Stimulated activated memory B cell treated with anti-CD40 and anti-IgM and Interleukin-4, amounts not matched to agents 10 μg/mL and 1 μg/mL and 100 μg/mL, for 72 hours (primary cell): ENCODE results near the gene TULP4.
"Not testable (repeated sequence)": the region's sequence is repeated elsewhere in the genome, so short reads cannot be mapped to it uniquely, and the experiment has no call there.

ENCODE experiments used
- ATAC-seq: fragments of 150-1000 bp; cut with Tn5 transposase; 2 replicates; pipeline ENCODE4 v1.10.0; 2021
- H3K27ac Mint-ChIP-seq: one replicate; pipeline ENCODE4 v1.8.0; 2022; ENCODE audit warnings: mild to moderate bottlenecking, mixed read lengths
- H3K27me3 Mint-ChIP-seq: one replicate; pipeline ENCODE4 v1.8.0; 2022; ENCODE audit warnings: mixed read lengths
- H3K36me3 Mint-ChIP-seq: one replicate; pipeline ENCODE4 v1.8.0; 2022; ENCODE audit warnings: mixed read lengths
- H3K4me1 Mint-ChIP-seq: one replicate; pipeline ENCODE4 v1.8.0; 2022; ENCODE audit warnings: mixed read lengths
- H3K4me3 Mint-ChIP-seq: one replicate; pipeline ENCODE4 v1.8.0; 2022; ENCODE audit warnings: mild to moderate bottlenecking, moderate library complexity, mixed read lengths
- H3K9me3 Mint-ChIP-seq: one replicate; pipeline ENCODE4 v1.8.0; 2022; ENCODE audit warnings: mixed read lengths

TULP4 gene

GRCh38 chr6:158332237-158332636 lies 20.0 kb downstream of the TULP4 start:
- peaks cover 50% of the 10 kb centered on the region for H3K4me1 Mint-ChIP-seq
- H3K9me3 Mint-ChIP-seq: peaks cover 4% of the 10 kb centered on the region
- H3K27ac Mint-ChIP-seq: no peak overlapping the region
- H3K27me3 Mint-ChIP-seq: no peaks in the 10 kb centered on the region
- H3K36me3 Mint-ChIP-seq: peaks cover 14% of the 10 kb centered on the region
- H3K4me3 Mint-ChIP-seq: no peak overlapping the region
- ATAC-seq: no peak

DNA sequence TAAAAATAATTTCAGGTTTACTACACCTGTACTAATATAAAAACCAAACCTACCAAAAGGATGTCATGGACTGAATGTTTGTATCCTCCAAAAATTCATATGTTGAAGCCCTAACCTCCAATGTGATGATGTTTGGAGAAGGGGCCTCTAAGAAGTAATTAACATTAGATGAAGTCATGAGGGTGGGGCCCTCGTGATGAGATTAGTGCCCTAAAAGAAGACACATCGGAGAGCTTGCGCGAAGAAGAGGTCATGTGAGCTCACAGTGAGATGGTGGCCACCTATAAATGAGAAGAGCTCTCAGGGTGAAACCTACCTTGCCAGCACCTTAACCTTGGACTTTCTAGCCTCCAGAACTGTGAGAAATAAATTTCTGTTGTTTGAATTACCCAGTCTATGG lies 20.8 kb downstream of the TULP4 start:
- H3K4me3 Mint-ChIP-seq: no peak overlapping the region
- peaks cover 42% of the 10 kb centered on the region for H3K4me1 Mint-ChIP-seq
- peaks cover 15% of the 10 kb centered on the region for H3K36me3 Mint-ChIP-seq
- peaks cover 4% of the 10 kb centered on the region for H3K9me3 Mint-ChIP-seq
- no peaks in the 10 kb centered on the region for H3K27me3 Mint-ChIP-seq
- ATAC-seq: no peak
- H3K27ac Mint-ChIP-seq: no peak overlapping the region

- Mint-ChIP-seq H3K9me3 (peaks cover 4% of the 10 kb centered on the region), H3K27ac (no peak overlapping the region), H3K4me3 (no peak overlapping the region), H3K4me1 (peaks cover 27% of the 10 kb centered on the region), H3K36me3 (peaks cover 29% of the 10 kb centered on the region), H3K27me3 (no peaks in the 10 kb centered on the region)
- no peak for ATAC-seq
Measured at GRCh38 chr6:158334534-158334933, 22.3 kb downstream of the TULP4 start.

- peaks cover 22% of the 10 kb centered on the region for H3K4me1 Mint-ChIP-seq
- no peak overlapping the region for H3K4me3 Mint-ChIP-seq
- no peak for ATAC-seq
- H3K27ac Mint-ChIP-seq: no peak overlapping the region
- peaks cover 1% of the 10 kb centered on the region for H3K9me3 Mint-ChIP-seq
- no peaks in the 10 kb centered on the region for H3K27me3 Mint-ChIP-seq
- H3K36me3 Mint-ChIP-seq: peaks cover 31% of the 10 kb centered on the region
Measured at GRCh38 chr6:158337332-158337731, 25.1 kb downstream of the TULP4 start.

DNA sequence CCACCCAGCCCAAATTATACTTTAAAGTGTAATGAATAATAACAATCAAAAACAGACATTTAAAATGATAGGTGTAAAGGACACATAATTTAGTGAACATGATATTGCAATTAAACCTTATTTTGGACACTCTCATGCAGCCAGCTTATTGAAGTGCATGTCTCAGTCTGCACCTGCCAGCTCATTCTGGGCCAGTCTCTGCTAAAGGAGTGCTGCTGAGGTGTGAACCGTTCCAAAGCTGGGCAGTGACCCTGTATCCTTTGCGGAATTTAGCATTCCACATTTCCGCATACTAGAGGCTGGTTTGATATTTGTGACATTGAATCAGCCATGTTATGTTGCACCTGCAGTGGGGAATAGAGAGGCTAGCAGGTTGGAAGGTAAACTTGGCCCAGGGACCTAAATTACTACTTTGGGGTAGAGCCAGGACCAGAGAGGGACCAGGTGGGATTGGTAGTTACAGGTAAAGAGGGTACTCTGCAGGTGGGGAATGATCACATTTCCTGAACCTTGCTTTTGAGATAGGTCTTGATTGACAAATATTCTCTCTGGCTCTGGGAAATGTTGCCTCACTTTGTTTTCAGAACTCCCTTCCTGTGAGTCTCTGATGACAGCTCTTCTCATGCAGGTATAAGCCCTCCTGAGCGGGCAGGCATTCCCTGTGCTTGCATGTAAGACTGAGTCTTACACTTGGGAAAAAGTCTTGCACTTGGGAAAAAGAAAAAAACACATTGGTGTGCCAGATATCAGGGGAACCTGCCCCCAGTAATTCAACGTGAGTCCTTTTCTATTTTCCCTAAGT lies 26.2 kb downstream of the TULP4 start:
- H3K4me1 Mint-ChIP-seq: peaks cover 29% of the 10 kb centered on the region
- H3K9me3 Mint-ChIP-seq: no peaks in the 10 kb centered on the region
- H3K4me3 Mint-ChIP-seq: no peak overlapping the region
- no peaks in the 10 kb centered on the region for H3K27me3 Mint-ChIP-seq
- peaks cover 29% of the 10 kb centered on the region for H3K36me3 Mint-ChIP-seq
- H3K27ac Mint-ChIP-seq: no peak overlapping the region
- ATAC-seq: no peak

GRCh38 chr6:158339197-158339596 lies 26.9 kb downstream of the TULP4 start:
- H3K9me3 Mint-ChIP-seq, H3K27me3 Mint-ChIP-seq, H3K27ac Mint-ChIP-seq, H3K4me3 Mint-ChIP-seq, ATAC-seq: not testable (repeated sequence)
- H3K4me1 Mint-ChIP-seq: peaks cover 33% of the 10 kb centered on the region
- H3K36me3 Mint-ChIP-seq: peaks cover 34% of the 10 kb centered on the region

- Mint-ChIP-seq H3K36me3 (peaks cover 44% of the 10 kb centered on the region), H3K9me3 (peaks cover 5% of the 10 kb centered on the region), H3K4me1 (peaks cover 41% of the 10 kb centered on the region), H3K27me3 (no peaks in the 10 kb centered on the region), H3K27ac (no peak overlapping the region), H3K4me3 (no peak overlapping the region)
- no peak for ATAC-seq
Measured at GRCh38 chr6:158340252-158340651, 28.0 kb downstream of the TULP4 start.

DNA sequence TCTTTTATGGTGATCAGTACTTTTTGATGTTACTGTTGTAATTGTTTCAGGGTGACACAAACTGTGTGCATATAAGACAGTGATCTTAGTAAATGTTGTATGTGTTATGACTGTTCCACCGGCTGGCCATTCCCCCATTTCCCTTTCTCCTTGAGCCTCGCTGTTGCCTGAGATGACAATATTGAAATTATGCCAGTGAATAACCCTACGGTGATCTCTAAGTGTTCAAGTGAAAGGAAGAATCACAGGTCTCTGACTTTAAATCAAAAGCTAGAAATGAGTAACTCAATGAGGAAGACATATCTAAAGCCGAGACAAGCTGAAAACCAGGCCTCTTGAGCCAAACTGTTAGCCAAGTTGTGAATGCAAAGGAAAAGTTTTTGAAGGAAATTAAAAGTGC lies 32.3 kb downstream of the TULP4 start:
- H3K36me3 Mint-ChIP-seq: peaks cover 48% of the 10 kb centered on the region
- H3K27me3 Mint-ChIP-seq: no peaks in the 10 kb centered on the region
- no peak for ATAC-seq
- H3K4me3 Mint-ChIP-seq: no peak overlapping the region
- peaks cover 24% of the 10 kb centered on the region for H3K4me1 Mint-ChIP-seq
- peaks cover 8% of the 10 kb centered on the region for H3K9me3 Mint-ChIP-seq
- peak overlapping the region; percentile 23 for H3K27ac Mint-ChIP-seq

DNA sequence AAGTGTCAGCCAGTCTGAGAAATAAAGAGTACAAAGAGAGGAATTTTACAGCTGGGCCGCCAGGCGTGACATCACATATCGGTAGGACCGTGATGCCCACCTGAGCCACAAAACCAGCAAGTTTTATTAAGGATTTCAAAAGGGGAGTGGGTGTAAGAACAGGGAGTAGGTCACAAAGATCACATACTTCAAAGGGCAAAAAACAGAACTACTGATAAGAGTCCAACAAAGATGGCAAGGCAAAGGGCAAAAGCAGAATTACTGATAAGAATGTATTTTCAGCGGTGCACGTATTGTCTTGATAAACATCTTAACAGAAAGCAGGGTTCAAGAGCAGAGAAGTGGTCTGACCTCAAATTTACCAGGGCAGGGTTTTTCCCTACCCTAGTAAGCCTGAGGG lies 33.2 kb downstream of the TULP4 start:
- not testable (repeated sequence) for H3K27ac Mint-ChIP-seq, ATAC-seq, H3K4me3 Mint-ChIP-seq, H3K9me3 Mint-ChIP-seq, H3K27me3 Mint-ChIP-seq
- peaks cover 39% of the 10 kb centered on the region for H3K36me3 Mint-ChIP-seq
- peaks cover 24% of the 10 kb centered on the region for H3K4me1 Mint-ChIP-seq

- no peaks in the 10 kb centered on the region for H3K27me3 Mint-ChIP-seq
- no peak overlapping the region for H3K27ac Mint-ChIP-seq
- no peak overlapping the region for H3K4me3 Mint-ChIP-seq
- H3K36me3 Mint-ChIP-seq: peaks cover 34% of the 10 kb centered on the region
- H3K9me3 Mint-ChIP-seq: peaks cover 8% of the 10 kb centered on the region
- H3K4me1 Mint-ChIP-seq: peaks cover 19% of the 10 kb centered on the region
- no peak for ATAC-seq
Measured at GRCh38 chr6:158347335-158347734, 35.1 kb downstream of the TULP4 start.

GRCh38 chr6:158348737-158349504 lies 36.7 kb downstream of the TULP4 start:
- Mint-ChIP-seq H3K36me3 (peaks cover 32% of the 10 kb centered on the region), H3K4me1 (peaks cover 10% of the 10 kb centered on the region)
- not testable (repeated sequence) for H3K27ac Mint-ChIP-seq, H3K4me3 Mint-ChIP-seq, ATAC-seq, H3K9me3 Mint-ChIP-seq, H3K27me3 Mint-ChIP-seq

- H3K4me1 Mint-ChIP-seq, ATAC-seq, H3K9me3 Mint-ChIP-seq, H3K27me3 Mint-ChIP-seq, H3K4me3 Mint-ChIP-seq, H3K27ac Mint-ChIP-seq: not testable (repeated sequence)
- H3K36me3 Mint-ChIP-seq: peaks cover 30% of the 10 kb centered on the region
Measured at GRCh38 chr6:158349505-158350275, 37.4 kb downstream of the TULP4 start.

GRCh38 chr6:158350731-158351130 lies 38.5 kb downstream of the TULP4 start:
- Mint-ChIP-seq H3K4me1 (peaks cover 14% of the 10 kb centered on the region), H3K36me3 (peaks cover 26% of the 10 kb centered on the region)
- H3K4me3 Mint-ChIP-seq, H3K27me3 Mint-ChIP-seq, ATAC-seq, H3K27ac Mint-ChIP-seq, H3K9me3 Mint-ChIP-seq: not testable (repeated sequence)

GRCh38 chr6:158353883-158354877 lies 41.9 kb downstream of the TULP4 start:
- Mint-ChIP-seq H3K4me3 (no peak overlapping the region), H3K36me3 (peaks cover 17% of the 10 kb centered on the region), H3K9me3 (no peaks in the 10 kb centered on the region), H3K27ac (no peak overlapping the region), H3K27me3 (no peaks in the 10 kb centered on the region), H3K4me1 (peaks cover 45% of the 10 kb centered on the region)
- ATAC-seq: no peak
